Kidney epithelial cell (primary cell): Measurements from ENCODE around the gene NID2. TPM values are rescaled to one million over a fixed set of nuclear protein-coding genes. Genes with fewer than 3 reads are reported as not detected.

ENCODE experiments used
- DNase-seq: peaks from one replicate; pipeline ENCODE4 v3.0.0-alpha.2; 2010; ENCODE audit warnings: low read depth
- H3K27me3 ChIP-seq: 2 replicates; pipeline ENCODE4 v1.6.0; 2011; ENCODE audit warnings: low read length; ENCODE audit not compliant: control insufficient read depth, insufficient read depth
- H3K36me3 ChIP-seq: 2 replicates; pipeline ENCODE4 v1.5.1; 2011; ENCODE audit warnings: low read length; ENCODE audit not compliant: control insufficient read depth, insufficient read depth
- H3K4me3 ChIP-seq: 2 replicates; pipeline ENCODE4 v1.5.1; 2011; ENCODE audit warnings: low read depth, mild to moderate bottlenecking, control low read depth, low read length
- total RNA-seq: library from RNA; depleted of rRNA; stranded (reverse); fragments of >200 nt; gene quantifications from 2 replicates; pipeline ENCODE4 v1.2.3, GENCODE V29; 2015
- TF ChIP-seq, protein P1 (sequence below): IDR thresholded peaks from 2 replicates; pipeline ENCODE4 v1.5.1; 2011; ENCODE audit warnings: mild to moderate bottlenecking, moderate library complexity, low read length, control low read depth, inconsistent platforms; ENCODE audit not compliant: insufficient read depth, poor library complexity, severe bottlenecking

NID2 gene
- total RNA-seq, 1 donor from 2014 or later: 5.4 TPM

DNA sequence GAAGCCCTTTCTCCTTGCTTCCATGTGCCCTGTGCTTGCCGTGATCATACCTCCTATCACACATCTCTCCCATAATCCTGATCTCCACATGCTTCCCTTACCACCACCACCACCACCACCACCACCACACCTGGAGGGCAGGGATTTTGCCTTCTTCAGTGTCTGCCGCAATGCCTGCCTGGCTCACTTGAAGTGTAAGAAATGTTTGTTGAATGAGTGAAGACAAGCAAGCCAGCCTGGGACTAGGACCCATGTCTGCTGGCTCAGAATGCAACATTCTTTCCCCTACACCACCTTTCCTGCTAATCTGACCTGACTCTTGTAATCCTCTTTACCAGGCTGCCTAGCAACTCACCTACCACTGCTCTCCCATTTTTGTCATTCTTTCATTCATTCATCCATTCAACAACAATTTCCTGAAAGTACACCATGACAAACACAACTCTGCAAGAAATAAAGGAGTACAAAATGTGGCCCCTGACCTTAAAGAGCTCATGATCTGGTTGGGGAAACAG lies 3.5 kb upstream of the NID2 start:
- H3K4me3 ChIP-seq: no peak overlapping the region
- TF ChIP-seq, protein P1, sequence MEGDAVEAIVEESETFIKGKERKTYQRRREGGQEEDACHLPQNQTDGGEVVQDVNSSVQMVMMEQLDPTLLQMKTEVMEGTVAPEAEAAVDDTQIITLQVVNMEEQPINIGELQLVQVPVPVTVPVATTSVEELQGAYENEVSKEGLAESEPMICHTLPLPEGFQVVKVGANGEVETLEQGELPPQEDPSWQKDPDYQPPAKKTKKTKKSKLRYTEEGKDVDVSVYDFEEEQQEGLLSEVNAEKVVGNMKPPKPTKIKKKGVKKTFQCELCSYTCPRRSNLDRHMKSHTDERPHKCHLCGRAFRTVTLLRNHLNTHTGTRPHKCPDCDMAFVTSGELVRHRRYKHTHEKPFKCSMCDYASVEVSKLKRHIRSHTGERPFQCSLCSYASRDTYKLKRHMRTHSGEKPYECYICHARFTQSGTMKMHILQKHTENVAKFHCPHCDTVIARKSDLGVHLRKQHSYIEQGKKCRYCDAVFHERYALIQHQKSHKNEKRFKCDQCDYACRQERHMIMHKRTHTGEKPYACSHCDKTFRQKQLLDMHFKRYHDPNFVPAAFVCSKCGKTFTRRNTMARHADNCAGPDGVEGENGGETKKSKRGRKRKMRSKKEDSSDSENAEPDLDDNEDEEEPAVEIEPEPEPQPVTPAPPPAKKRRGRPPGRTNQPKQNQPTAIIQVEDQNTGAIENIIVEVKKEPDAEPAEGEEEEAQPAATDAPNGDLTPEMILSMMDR: no peak
- no peak for DNase-seq
- H3K36me3 ChIP-seq: no peaks in the 10 kb centered on the region
- peaks cover 23% of the 10 kb centered on the region for H3K27me3 ChIP-seq

DNA sequence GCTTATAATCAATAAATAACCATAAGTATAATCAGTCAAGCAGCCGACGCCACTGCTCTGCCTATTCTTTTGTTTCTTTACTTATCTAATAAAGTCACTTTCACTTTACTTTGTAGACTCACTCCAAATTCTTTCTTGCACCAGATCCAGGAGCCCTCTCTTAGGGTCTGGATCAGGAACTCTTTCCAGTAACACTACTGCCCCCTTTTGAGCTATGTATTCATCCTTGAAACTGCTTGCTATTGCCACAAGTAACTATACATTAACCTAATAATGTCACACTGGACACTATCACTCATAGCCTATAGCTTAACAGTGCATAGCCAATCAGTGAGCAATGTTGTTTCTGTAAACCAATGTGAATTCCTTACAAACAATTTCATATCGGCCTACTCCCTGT lies 2.8 kb upstream of the NID2 start:
- Histone ChIP-seq H3K27me3 (peaks cover 24% of the 10 kb centered on the region), H3K36me3 (no peaks in the 10 kb centered on the region), H3K4me3 (no peak overlapping the region)
- DNase-seq: no peak
- TF ChIP-seq, protein P1: peak; percentile 8

DNA sequence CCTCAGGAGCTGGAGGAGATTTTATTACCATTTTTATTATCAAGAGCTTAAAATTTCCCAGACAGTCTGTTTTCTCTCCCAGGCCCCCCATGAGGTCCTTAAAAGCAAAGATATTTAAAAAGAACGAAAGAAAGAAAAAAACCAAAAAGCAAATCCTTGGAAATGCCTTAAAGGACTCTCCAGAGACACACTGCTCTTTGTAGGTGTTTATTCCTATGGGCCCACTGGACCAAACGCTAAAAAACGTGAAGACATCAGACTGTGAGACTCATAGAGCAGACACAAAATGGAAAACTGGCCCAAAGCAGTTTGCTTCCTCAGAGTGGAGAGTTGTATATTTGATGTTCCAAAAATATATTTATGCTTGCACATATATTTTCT lies 1.2 kb upstream of the NID2 start:
- no peaks in the 10 kb centered on the region for H3K36me3 ChIP-seq
- H3K27me3 ChIP-seq: peaks cover 25% of the 10 kb centered on the region
- TF ChIP-seq, protein P1: no peak
- no peak for DNase-seq
- H3K4me3 ChIP-seq: no peak overlapping the region

DNA sequence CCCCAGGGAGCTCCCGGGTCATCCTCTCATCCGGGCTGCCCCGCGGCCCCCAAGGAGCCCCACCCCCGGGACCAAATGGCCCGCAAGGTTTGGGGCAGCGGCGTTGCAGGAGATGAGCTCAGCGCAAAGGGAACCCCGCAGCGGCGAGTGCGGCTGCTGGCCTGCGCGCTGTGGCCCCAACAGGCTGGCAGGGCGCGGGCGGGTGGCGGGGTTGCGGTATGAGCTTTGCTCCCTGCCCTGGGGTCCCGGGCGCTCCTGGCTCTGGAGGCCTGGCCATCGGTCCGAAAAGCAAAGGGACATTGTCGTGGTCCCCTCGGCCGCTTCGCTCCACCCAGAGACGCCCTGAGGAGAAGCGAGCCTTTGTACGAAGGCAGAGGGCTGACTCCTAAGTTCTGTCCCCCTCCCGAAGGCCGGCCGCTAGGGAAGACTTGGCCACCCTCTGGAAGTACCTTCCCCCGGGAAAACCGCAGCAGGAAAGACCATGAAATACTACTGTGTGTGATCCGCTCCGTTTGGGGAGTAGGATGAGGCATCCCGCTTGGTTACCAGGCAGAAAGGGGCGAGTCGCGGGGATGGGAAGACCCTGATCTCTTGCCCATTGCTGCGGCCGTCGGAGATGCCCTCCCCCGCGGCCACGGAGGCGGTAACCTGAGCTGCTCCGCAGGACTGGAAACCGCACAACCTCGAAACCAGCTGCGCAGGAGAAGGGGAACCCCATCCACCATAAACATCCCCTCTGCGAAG lies 620 bp upstream of the NID2 start:
- peaks cover 26% of the 10 kb centered on the region for H3K27me3 ChIP-seq
- H3K36me3 ChIP-seq: no peaks in the 10 kb centered on the region

DNA sequence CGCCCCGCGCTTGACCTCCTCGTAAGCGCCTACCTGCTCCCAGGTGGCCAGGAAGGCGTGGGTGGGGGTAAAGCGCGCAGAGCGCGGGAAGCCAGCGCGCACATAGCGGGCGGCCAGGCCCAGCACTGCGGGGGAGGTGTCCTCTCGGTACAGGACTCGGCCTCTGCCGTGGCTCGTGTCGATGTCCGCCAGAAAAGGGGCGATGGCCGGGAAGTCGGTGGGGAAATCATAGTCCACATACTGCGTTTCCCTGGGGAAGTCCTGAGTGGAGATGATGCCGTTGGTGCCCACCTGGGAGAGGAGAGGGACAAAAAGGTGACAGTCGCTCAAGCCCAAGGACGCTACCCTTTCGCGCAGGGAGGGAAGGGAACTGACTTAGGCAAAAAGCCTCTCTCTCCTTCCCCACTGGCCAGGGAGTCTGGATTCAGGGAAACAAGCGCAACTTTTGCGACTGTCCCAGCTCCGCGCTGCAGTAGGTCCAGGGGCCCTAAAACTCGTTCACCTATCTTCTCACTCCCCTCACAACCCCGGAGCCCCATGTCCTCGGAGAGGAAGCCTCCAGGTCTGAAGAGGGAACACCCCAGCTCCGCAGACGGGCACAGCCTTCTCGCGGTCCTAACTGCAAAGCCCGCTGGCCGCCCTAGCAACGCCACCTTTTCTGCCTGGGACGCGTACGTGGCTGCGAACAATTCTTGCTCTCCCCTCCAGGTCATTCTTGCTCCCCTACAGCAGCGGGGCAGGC lies 815 bp downstream of the NID2 start:
- Histone ChIP-seq H3K27me3 (peaks cover 29% of the 10 kb centered on the region), H3K36me3 (no peaks in the 10 kb centered on the region), H3K4me3 (peak overlapping the region; percentile 68)
- TF ChIP-seq, protein P1: no peak
- no peak for DNase-seq

More for the DNA sequence above, 620 bp upstream of the NID2 start:
- TF ChIP-seq, protein P1: no peak
- DNase-seq: no peak
- H3K4me3 ChIP-seq: peak overlapping the region; percentile 68
